Loucy (cell line): Measurements from ENCODE around the gene TMEM163.

Experiments used
- CTCF ChIP-seq: fragments of 200-600 bp; sonication (generic); conservative IDR thresholded peaks from 2 replicates; pipeline ENCODE4 v1.5.1; 2014; ENCODE audit warnings: mild to moderate bottlenecking, antibody characterized with exemption, low read length
- EZH2phosphoT487 ChIP-seq: fragments of 200-600 bp; IDR thresholded peaks from 2 replicates; pipeline ENCODE4 v1.6.1; 2018; ENCODE audit warnings: antibody characterized with exemption, mild to moderate bottlenecking, moderate library complexity, borderline replicate concordance

- no peak for TF ChIP-seq CTCF
- no peak for TF ChIP-seq EZH2phosphoT487
These were observed 236.6 kb downstream of the TMEM163 start for GRCh38 chr2:134482131-134482723.
